ENCODE results near the gene CPEB3.

- TF ChIP-seq CTCF (IDR thresholded peaks at IDR 0.05) (no peak), POLR2A (IDR thresholded peaks at IDR 0.05) (no peak)
These were observed 140.1 kb downstream of the CPEB3 start for GRCh38 chr10:92150823-92151222.

All from heart left ventricle (tissue), 13 donors.